Cardiac fibroblast (primary cell): Measurements from ENCODE around the gene HBZ.
"Not testable (repeated sequence)": the region's sequence is repeated elsewhere in the genome, so short reads cannot be mapped to it uniquely, and the experiment has no call there.

Experiments used
- DNase-seq, 2 donors: peaks; one replicate each; pipeline versions ENCODE4 v3.0.0 to v3.0.0-alpha.2; 2010; ENCODE audit warnings: low read depth in 2 of 2
- H3K4me3 ChIP-seq, 2 donors: replicated peaks in 1 of 2; 1 replicate in 1 of 2; 2 replicates in 1 of 2; pipeline ENCODE4 v1.5.1; 2011; ENCODE audit warnings: low read depth in 2 of 2, low read length in 2 of 2, mild to moderate bottlenecking in 2 of 2, moderate library complexity in 1 of 2
- TF ChIP-seq, protein P1 (sequence below): IDR thresholded peaks from one replicate; pipeline ENCODE4 v1.5.1; 2011; ENCODE audit warnings: low read depth, mild to moderate bottlenecking, low read length, inconsistent platforms

Gene HBZ

DNA sequence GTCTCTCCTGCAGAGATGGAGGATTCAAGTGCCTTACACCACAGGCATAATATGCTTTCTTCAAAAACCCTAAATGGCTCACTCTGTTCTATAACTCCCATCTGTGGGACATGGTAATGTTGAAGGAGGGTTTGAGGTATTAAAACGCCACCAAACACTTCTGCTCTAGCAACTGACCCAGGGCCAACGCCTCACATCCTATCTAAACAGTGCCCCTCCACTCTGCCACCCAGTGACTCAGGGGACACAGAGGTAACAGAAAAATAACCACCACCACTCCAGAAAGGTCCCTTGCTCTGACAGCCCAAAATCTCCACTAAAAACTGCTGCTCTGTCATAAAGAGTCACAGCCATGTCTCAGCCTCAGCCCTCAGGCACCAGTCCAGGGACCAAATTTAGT lies 31.7 kb upstream of the HBZ start:
- no peak for DNase-seq
- H3K4me3 ChIP-seq: no peak overlapping the region
- TF ChIP-seq, protein P1, sequence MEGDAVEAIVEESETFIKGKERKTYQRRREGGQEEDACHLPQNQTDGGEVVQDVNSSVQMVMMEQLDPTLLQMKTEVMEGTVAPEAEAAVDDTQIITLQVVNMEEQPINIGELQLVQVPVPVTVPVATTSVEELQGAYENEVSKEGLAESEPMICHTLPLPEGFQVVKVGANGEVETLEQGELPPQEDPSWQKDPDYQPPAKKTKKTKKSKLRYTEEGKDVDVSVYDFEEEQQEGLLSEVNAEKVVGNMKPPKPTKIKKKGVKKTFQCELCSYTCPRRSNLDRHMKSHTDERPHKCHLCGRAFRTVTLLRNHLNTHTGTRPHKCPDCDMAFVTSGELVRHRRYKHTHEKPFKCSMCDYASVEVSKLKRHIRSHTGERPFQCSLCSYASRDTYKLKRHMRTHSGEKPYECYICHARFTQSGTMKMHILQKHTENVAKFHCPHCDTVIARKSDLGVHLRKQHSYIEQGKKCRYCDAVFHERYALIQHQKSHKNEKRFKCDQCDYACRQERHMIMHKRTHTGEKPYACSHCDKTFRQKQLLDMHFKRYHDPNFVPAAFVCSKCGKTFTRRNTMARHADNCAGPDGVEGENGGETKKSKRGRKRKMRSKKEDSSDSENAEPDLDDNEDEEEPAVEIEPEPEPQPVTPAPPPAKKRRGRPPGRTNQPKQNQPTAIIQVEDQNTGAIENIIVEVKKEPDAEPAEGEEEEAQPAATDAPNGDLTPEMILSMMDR: no peak

DNA sequence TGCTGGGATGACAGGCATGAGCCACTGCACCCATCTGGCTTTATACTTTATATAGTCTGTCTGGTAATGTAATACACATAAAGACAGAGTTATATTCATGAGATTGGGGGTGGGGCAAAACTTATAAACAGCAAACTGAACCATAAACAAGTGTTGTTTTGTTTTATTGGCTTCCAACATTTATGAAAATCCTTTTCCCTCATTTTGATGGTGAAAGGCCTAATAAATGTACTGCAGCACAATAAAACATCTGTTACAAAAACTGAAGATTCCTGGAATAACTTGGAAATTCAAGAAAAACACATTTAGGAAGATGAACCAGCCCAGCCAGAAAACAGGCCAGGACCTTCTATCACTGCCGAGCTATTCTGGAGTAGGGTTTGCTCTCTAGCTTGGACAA lies 30.1 kb upstream of the HBZ start:
- TF ChIP-seq, protein P1: no peak
- no peak overlapping the region for H3K4me3 ChIP-seq
- DNase-seq: no peak

DNA sequence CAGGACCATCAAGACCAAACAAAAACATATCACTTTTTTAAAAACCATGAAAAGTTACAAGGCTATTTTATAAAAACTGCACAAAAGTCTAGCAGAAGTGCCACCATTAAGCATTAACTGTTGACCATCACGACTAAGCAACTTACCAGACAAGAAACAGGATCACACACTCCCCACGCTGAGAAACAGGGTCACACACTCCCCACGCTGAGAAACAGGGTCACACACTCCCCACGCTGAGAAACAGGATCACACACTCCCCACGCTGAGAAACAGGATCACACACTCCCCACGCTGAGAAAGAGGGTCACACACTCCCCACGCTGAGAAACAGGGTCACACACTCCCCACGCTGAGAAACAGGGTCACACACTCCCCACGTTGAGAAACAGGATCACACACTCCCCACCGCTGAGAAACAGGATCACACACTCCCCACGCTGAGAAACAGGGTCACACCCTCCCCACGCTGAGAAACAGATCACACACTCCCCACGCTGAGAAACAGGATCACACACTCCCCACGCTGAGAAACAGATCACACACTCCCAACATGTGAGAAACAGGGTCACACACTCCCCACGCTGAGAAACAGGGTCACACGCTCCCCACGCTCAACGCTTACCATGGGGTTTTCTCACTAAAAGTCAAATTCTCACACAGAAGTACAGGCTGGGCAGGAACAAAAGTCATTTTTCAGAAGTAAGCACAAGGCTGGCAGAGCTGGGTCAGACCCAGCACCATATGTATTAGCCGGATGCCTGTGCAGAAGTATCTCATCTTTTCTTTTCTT lies 28.7 kb upstream of the HBZ start:
- not testable (repeated sequence) for DNase-seq, H3K4me3 ChIP-seq

DNA sequence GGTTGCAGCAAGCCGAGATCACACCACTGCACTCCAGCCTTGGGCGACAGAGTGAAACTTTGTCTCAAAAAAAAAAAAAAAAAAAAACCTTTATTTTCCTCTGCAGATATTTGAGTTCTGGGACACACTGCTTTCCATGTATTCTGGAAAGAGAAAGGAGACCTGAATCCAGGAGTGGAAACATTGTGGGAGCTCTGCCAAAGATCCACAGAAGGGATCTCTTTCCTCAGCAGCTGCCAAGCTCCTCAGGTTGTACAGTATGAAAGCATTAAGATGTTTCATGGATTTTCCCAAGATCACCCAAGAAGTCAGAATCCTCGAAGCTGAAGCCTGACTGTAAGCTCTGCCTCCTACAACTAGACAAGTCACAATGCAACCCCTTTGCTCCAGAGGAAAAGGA lies 27.4 kb upstream of the HBZ start:
- H3K4me3 ChIP-seq: no peak overlapping the region
- TF ChIP-seq, protein P1: no peak
- DNase-seq: no peak

DNA sequence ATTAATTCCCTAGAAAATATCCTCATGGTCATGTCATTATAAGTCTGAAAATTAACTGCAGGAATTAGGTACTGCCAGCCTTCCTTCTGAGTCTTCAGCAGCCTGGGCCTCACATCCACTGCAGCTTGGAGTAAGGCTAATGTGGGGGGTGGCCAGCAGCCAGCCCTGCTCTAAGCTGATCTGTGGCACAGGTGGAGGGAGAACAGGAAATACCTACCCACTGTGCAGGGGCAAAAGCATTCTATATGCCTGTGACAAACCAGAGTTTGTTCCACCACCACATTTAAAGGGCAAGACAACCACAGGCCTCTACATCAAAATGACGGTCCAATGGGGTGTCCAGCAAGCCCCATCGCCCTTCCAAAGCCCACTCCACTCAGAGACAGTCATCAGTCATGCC lies 23.4 kb upstream of the HBZ start:
- TF ChIP-seq, protein P1: no peak
- no peak for DNase-seq
- H3K4me3 ChIP-seq: no peak overlapping the region

DNA sequence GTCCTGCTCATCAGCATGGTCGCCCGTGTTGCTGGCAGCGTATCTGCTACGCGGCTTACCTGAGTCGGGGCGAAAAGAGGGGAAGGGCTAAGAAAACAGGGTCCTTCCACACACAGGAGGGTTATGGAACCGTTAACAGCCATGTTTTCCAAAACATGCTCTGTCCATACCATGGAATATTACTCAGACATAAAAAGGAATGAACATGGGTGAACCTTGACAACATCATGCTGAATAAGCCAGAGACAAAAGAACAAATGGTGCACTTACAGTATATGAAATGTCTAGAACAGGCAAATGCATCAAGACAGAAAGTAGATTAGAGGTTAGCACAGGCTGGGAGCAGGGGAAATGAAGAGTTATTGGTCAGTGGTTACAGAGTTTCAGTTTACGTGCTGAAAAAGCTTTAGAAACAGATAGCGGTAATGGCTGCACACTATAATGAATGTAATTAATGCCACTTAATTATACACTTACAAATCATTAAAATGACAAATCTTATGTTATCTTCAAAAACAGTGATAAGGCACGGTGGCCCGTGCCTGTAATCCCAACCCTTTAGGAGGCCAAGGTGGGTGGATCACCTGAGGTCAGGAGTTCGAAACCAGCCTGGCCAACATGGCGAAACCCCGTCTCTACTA lies 21.8 kb upstream of the HBZ start:
- TF ChIP-seq, protein P1: no peak
- no peak for DNase-seq
- H3K4me3 ChIP-seq: no peak overlapping the region

DNA sequence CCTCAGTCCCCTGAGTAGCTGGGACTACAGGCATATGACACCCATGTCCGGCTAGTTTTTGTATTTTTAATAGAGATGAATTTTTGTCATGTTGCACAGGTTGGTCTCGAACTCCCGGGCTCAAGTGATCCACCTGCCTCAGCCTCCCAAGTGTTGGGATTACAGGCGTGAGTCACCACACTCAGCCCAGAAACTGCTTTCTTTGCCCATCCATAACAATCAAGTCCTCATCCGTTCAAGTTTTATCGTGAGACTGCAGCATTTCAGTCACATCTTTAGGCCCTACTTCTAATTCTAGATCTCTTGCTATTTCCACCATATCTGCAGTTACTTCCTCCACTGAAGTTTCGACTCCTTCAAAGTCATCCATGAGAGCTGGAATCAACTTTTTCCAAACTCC lies 20.3 kb upstream of the HBZ start:
- no peak for DNase-seq
- no peak overlapping the region for H3K4me3 ChIP-seq
- TF ChIP-seq, protein P1: no peak
